Tibial artery (tissue), 4 donors: ENCODE measurements around the gene TBC1D24.

ENCODE experiments used
- DNase-seq, 2 donors: peaks; one replicate each; pipeline ENCODE4 v3.0.0-alpha.2; 2019
- H3K27ac ChIP-seq, 2 donors: fragments of 200-600 bp; sonication (generic) in 1 of 2; 1 replicate in 1 of 2; 2 replicates in 1 of 2; pipeline ENCODE4 v1.5.1; 2018 to 2019; ENCODE audit warnings: mild to moderate bottlenecking in 1 of 2
- H3K27me3 ChIP-seq, 2 donors: fragments of 200-600 bp; sonication (generic) in 1 of 2; one replicate each; pipeline versions ENCODE4 v1.5.1 to v1.6.0; 2016 to 2019
- H3K36me3 ChIP-seq, 3 donors: fragments of 200-600 bp; sonication (generic) in 2 of 3; one replicate each; pipeline ENCODE4 v1.5.1; 2016 to 2019; ENCODE audit warnings: mild to moderate bottlenecking in 2 of 3
- H3K4me1 ChIP-seq, 4 donors: fragments of 200-600 bp; sonication (generic) in 2 of 4; 1 replicate in 3 of 4; 2 replicates in 1 of 4; pipeline ENCODE4 v1.5.1; 2016 to 2019
- H3K4me3 ChIP-seq, 2 donors: fragments of 200-600 bp; sonication (generic) in 1 of 2; 1 replicate in 1 of 2; 2 replicates in 1 of 2; pipeline ENCODE4 v1.5.1; 2018 to 2019; ENCODE audit warnings: mild to moderate bottlenecking in 2 of 2
- H3K9me3 ChIP-seq, 3 donors: fragments of 200-600 bp; sonication (generic) in 1 of 3; one replicate each; pipeline ENCODE4 v1.5.1; 2016 to 2019
- CTCF ChIP-seq, 2 experiments: fragments of 200-600 bp in 1 of 2; fragments of 450-650 bp in 1 of 2; IDR thresholded peaks; one replicate each; pipeline ENCODE4 v1.5.1; 2017 to 2019; ENCODE audit warnings: antibody characterized with exemption in 2 of 2, mild to moderate bottlenecking in 1 of 2, moderate library complexity in 1 of 2
- intact Hi-C: fragments of 100-400 bp; cut with DNase I; formaldehyde crosslinking; loops from one replicate; pipeline ENCODE4 v1.15.0; 2023; ENCODE audit warnings: low total_unique reads

The TBC1D24 gene

GRCh38 chr16:2511128-2511800 lies 36.3 kb downstream of the TBC1D24 start:
- DNase-seq, result peak; percentile 80 to 90
- Histone ChIP-seq H3K27me3 (no peaks in the 10 kb centered on the region), H3K4me3 (no peak overlapping the region), H3K36me3 (peaks cover 0 to 1% (median 0%) of the 10 kb centered on the region in 3 donors), H3K27ac (peak overlapping the region in 1 of 2 donors; percentile 20), H3K9me3 (no peaks in the 10 kb centered on the region), H3K4me1 (peaks cover 0 to 34% (median 32%) of the 10 kb centered on the region in 4 donors)
- TF ChIP-seq CTCF (IDR thresholded peaks at IDR 0.05), result no peak
- intact Hi-C loops, result no loop called here

- no peaks in the 10 kb centered on the region for H3K9me3 ChIP-seq
- no peak overlapping the region for H3K4me3 ChIP-seq
- H3K36me3 ChIP-seq, result peaks cover 0 to 5% (median 0%) of the 10 kb centered on the region in 3 donors
- H3K27me3 ChIP-seq, result no peaks in the 10 kb centered on the region
- peaks cover 0 to 43% (median 41%) of the 10 kb centered on the region in 4 donors for H3K4me1 ChIP-seq
- peak overlapping the region in 1 of 2 donors; percentile 99 for H3K27ac ChIP-seq
- DNase-seq, result no peak
- intact Hi-C loops, result no loop called here
- TF ChIP-seq CTCF (IDR thresholded peaks at IDR 0.05), result no peak
Observed at GRCh38 chr16:2511996-2512734, 37.2 kb downstream of the TBC1D24 start.

GRCh38 chr16:2512735-2513404 lies 37.9 kb downstream of the TBC1D24 start:
- peak overlapping the region; percentile 99 for H3K27ac ChIP-seq
- peaks cover 0 to 5% (median 0%) of the 10 kb centered on the region in 3 donors for H3K36me3 ChIP-seq
- H3K4me3 ChIP-seq, result peak overlapping the region; percentile 89 to 99
- TF ChIP-seq CTCF (IDR thresholded peaks at IDR 0.05), result no peak
- DNase-seq, result no peak
- no peaks in the 10 kb centered on the region for H3K9me3 ChIP-seq
- H3K27me3 ChIP-seq, result no peaks in the 10 kb centered on the region
- intact Hi-C loops, result no loop called here
- H3K4me1 ChIP-seq, result peaks cover 0 to 50% (median 47%) of the 10 kb centered on the region in 4 donors

GRCh38 chr16:2513405-2514332 lies 38.7 kb downstream of the TBC1D24 start, which contains the start of gene ATP6V0C:
TSS of gene ATP6V0C (plus strand) at chr16:2513952. CDS start at chr16:2514104, 152 bp downstream.
- Histone ChIP-seq H3K27me3 (no peaks in the 10 kb centered on the region), H3K4me3 (peak within 1 kb of the TSS; percentile 89 to 99), H3K9me3 (no peaks in the 10 kb centered on the region), H3K4me1 (peaks cover 0 to 58% (median 55%) of the 10 kb centered on the region in 4 donors), H3K27ac (peak within 1 kb of the TSS; percentile 99), H3K36me3 (peaks cover 0 to 5% (median 0%) of the 10 kb centered on the region in 3 donors)
- DNase-seq, result peak; percentile 94 to 95
- TF ChIP-seq CTCF (IDR thresholded peaks at IDR 0.05), result no peak
- intact Hi-C loops, result no loop called here
